K562 (cell line): ENCODE data around the gene SDSL. TPM values are rescaled to one million over a fixed set of nuclear protein-coding genes. Genes with fewer than 3 reads are reported as not detected.

Source experiments
- ARID3A ChIP-seq: IDR thresholded peaks from 2 replicates; pipeline ENCODE4 v1.6.1; 2012; ENCODE audit warnings: low read depth, low read length, improper control_type of control experiment, borderline replicate concordance
- EZH2 ChIP-seq: IDR thresholded peaks from 2 replicates; pipeline ENCODE4 v1.6.1; 2012; ENCODE audit warnings: low read depth, mild to moderate bottlenecking, inconsistent platforms, low read length, borderline replicate concordance
- GATAD2A ChIP-seq: fragments of 450-650 bp; IDR thresholded peaks from 2 replicates; pipeline ENCODE4 v1.6.1; 2017
- IRF2 ChIP-seq: sonication (generic); formaldehyde crosslinking; IDR thresholded peaks from 2 replicates; pipeline ENCODE4 v1.8.1; 2022; ENCODE audit warnings: mild to moderate bottlenecking, missing genetic modification reagents
- MTA3 ChIP-seq: fragments of 450-650 bp; formaldehyde crosslinking; IDR thresholded peaks from 2 replicates; pipeline ENCODE4 v1.6.1; 2017; ENCODE audit warnings: mild to moderate bottlenecking, borderline replicate concordance
- MYNN ChIP-seq, 2 experiments: sonication (generic); formaldehyde crosslinking in 1 of 2; IDR thresholded peaks; 2 replicates each; pipeline versions ENCODE4 v1.5.0 to v1.6.1; 2016 to 2020; ENCODE audit warnings: antibody characterized with exemption in 1 of 2, missing genetic modification reagents in 1 of 2
- POLR2A ChIP-seq: fragments of 450-650 bp; conservative IDR thresholded peaks from 2 replicates; pipeline ENCODE4 v1.6.1; 2016
- PTRF ChIP-seq: fragments of 450-650 bp; IDR thresholded peaks from 2 replicates; pipeline ENCODE4 v1.6.1; 2016; ENCODE audit warnings: mild to moderate bottlenecking, missing genetic modification characterization, missing compliant biosample characterization
- TAF1 ChIP-seq: IDR thresholded peaks from 2 replicates; pipeline ENCODE4 v1.6.1; 2011; ENCODE audit warnings: mild to moderate bottlenecking, low read length, moderate library complexity; ENCODE audit not compliant: insufficient read depth, control insufficient read depth, severe bottlenecking; ENCODE audit errors: extremely low read depth
- TAF9B ChIP-seq: fragments of 450-650 bp; IDR thresholded peaks from 2 replicates; pipeline ENCODE4 v1.6.1; 2018; ENCODE audit warnings: mild to moderate bottlenecking; ENCODE audit not compliant: partially characterized antibody
- ZBTB9 ChIP-seq: fragments of 450-650 bp; formaldehyde crosslinking; IDR thresholded peaks from 2 replicates; pipeline ENCODE4 v1.4.0; 2020; ENCODE audit warnings: mild to moderate bottlenecking, moderate library complexity
- ZNF133 ChIP-seq: fragments of 250-450 bp; sonication (Bioruptor Pico); IDR thresholded peaks from 2 replicates; pipeline ENCODE4 v1.4.0; 2020; ENCODE audit warnings: mild to moderate bottlenecking
- ZNF551 ChIP-seq: fragments of 250-450 bp; sonication (Bioruptor Pico); IDR thresholded peaks from 2 replicates; pipeline ENCODE4 v1.5.0; 2021; ENCODE audit warnings: mild to moderate bottlenecking, moderate library complexity
- ZNF778 ChIP-seq: fragments of 450-650 bp; formaldehyde crosslinking; IDR thresholded peaks from 2 replicates; pipeline ENCODE4 v1.4.0; 2020; ENCODE audit warnings: mild to moderate bottlenecking, moderate library complexity
- ZNF830 ChIP-seq: fragments of 250-450 bp; sonication (Bioruptor Pico); IDR thresholded peaks from 2 replicates; pipeline ENCODE4 v1.5.0; 2021; ENCODE audit warnings: mild to moderate bottlenecking
- polyA plus RNA-seq, 8 experiments: library from polyadenylated mRNA; depleted of rRNA in 4 of 8; stranded (reverse) in 5 of 8; unstranded in 3 of 8; fragments of >200 nt; fragmentation: Nextera tagmentation in 2 of 8; fragmentation: Illumina TruSeq in 1 of 8; extraction: Ambion mirVana in 2 of 8; extraction: Trizol in 1 of 8; gene quantifications; 2 replicates each; pipeline versions ENCODE4 v1.2.1 to v1.2.3, GENCODE V29; 2011 to 2014; ENCODE audit warnings: inconsistent platforms in 1 of 8, missing spikeins in 1 of 8
- total RNA-seq, 7 experiments: library from RNA; depleted of rRNA in 6 of 7; stranded (reverse); fragments of >200 nt in 6 of 7; fragmentation: Illumina TruSeq in 2 of 7; extraction: Trizol in 2 of 7; gene quantifications; 2 replicates each; pipeline versions ENCODE4 v1.2.1 to v1.2.3, GENCODE V29; 2011 to 2021; ENCODE audit warnings: low replicate concordance in 1 of 7
- TF ChIP-seq, protein P1 (sequence below): fragments of 450-650 bp; IDR thresholded peaks from one replicate; pipeline ENCODE4 v1.6.1; 2018; ENCODE audit warnings: mild to moderate bottlenecking, moderate library complexity; ENCODE audit not compliant: partially characterized antibody
- TF ChIP-seq, protein P2 (sequence below): fragments of 250-450 bp; sonication (Bioruptor Pico); IDR thresholded peaks from 2 replicates; pipeline ENCODE4 v1.4.0; 2020; ENCODE audit warnings: mild to moderate bottlenecking, moderate library complexity, borderline replicate concordance
- TF ChIP-seq, protein P3 (sequence below): fragments of 250-450 bp; sonication (Bioruptor Pico); IDR thresholded peaks from 2 replicates; pipeline ENCODE4 v1.5.1; 2021; ENCODE audit warnings: mild to moderate bottlenecking

SDSL gene
- total and polyA plus RNA-seq, 9 of the 15 experiments (the other 6 are each of a cell fraction or from before 2014, with no cell fraction given): 0.31 to 11.0 (median 7.4) TPM

- TF ChIP-seq PTRF (tag) (no peak), POLR2A (peak; percentile 90), ZNF830 (CRISPR knock-in tag) (peak; percentile 82; the same call in 1 of the 2 replicates), MTA3 (peak; percentile 67; the same call in 1 of the 2 replicates), ZNF551 (CRISPR knock-in tag) (no peak), TAF1 (peak; percentile 80), GATAD2A (no peak; the same call in none of the 2 replicates), ZNF778 (no peak), TAF9B (no peak), ZBTB9 (CRISPR knock-in tag) (peak; percentile 86; the same call in 1 of the 2 replicates), IRF2 (no peak), EZH2 (no peak), ZNF133 (CRISPR knock-in tag) (no peak), MYNN (IDR thresholded peaks at IDR 0.05) (peak; percentile 79), MYNN (CRISPR knock-in tag; IDR thresholded peaks at IDR 0.05) (no peak), ARID3A (no peak)
- TF ChIP-seq, protein P1, sequence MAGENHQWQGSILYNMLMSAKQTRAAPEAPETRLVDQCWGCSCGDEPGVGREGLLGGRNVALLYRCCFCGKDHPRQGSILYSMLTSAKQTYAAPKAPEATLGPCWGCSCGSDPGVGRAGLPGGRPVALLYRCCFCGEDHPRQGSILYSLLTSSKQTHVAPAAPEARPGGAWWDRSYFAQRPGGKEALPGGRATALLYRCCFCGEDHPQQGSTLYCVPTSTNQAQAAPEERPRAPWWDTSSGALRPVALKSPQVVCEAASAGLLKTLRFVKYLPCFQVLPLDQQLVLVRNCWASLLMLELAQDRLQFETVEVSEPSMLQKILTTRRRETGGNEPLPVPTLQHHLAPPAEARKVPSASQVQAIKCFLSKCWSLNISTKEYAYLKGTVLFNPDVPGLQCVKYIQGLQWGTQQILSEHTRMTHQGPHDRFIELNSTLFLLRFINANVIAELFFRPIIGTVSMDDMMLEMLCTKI: no peak
- TF ChIP-seq, protein P2, sequence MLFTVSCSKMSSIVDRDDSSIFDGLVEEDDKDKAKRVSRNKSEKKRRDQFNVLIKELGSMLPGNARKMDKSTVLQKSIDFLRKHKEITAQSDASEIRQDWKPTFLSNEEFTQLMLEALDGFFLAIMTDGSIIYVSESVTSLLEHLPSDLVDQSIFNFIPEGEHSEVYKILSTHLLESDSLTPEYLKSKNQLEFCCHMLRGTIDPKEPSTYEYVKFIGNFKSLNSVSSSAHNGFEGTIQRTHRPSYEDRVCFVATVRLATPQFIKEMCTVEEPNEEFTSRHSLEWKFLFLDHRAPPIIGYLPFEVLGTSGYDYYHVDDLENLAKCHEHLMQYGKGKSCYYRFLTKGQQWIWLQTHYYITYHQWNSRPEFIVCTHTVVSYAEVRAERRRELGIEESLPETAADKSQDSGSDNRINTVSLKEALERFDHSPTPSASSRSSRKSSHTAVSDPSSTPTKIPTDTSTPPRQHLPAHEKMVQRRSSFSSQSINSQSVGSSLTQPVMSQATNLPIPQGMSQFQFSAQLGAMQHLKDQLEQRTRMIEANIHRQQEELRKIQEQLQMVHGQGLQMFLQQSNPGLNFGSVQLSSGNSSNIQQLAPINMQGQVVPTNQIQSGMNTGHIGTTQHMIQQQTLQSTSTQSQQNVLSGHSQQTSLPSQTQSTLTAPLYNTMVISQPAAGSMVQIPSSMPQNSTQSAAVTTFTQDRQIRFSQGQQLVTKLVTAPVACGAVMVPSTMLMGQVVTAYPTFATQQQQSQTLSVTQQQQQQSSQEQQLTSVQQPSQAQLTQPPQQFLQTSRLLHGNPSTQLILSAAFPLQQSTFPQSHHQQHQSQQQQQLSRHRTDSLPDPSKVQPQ: no peak
- TF ChIP-seq, protein P3, sequence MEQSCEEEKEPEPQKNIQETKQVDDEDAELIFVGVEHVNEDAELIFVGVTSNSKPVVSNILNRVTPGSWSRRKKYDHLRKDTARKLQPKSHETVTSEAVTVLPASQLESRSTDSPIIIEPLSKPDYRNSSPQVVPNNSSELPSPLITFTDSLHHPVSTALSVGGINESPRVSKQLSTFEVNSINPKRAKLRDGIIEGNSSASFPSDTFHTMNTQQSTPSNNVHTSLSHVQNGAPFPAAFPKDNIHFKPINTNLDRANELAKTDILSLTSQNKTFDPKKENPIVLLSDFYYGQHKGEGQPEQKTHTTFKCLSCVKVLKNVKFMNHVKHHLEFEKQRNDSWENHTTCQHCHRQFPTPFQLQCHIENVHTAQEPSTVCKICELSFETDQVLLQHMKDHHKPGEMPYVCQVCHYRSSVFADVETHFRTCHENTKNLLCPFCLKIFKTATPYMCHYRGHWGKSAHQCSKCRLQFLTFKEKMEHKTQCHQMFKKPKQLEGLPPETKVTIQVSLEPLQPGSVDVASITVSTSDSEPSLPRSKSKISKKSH (CRISPR knock-in tag): no peak
Measured at GRCh38 chr12:113422030-113422885, at the start of gene SDSL (continued).
